Neuron (in vitro differentiated cells): ENCODE data around the gene CD164.

ENCODE experiments used
- H2AFZ ChIP-seq: one replicate; pipeline ENCODE4 v1.6.1; 2013; ENCODE audit warnings: low read depth, mild to moderate bottlenecking, inconsistent platforms, low read length, moderate library complexity
- H3K27me3 ChIP-seq: one replicate; pipeline ENCODE4 v1.6.1; 2013; ENCODE audit warnings: low read length; ENCODE audit not compliant: insufficient read depth
- H3K36me3 ChIP-seq: one replicate; pipeline ENCODE4 v1.6.1; 2013; ENCODE audit warnings: low read length; ENCODE audit not compliant: insufficient read depth
- H3K4me1 ChIP-seq: one replicate; pipeline ENCODE4 v1.6.1; 2013; ENCODE audit warnings: low read length; ENCODE audit not compliant: insufficient read depth
- H3K4me3 ChIP-seq: 2 replicates; pipeline ENCODE4 v1.5.1; 2013; ENCODE audit warnings: mild to moderate bottlenecking, low read length, moderate library complexity
- H3K9me3 ChIP-seq: one replicate; pipeline ENCODE4 v1.6.1; 2013; ENCODE audit warnings: low read length

The CD164 gene

GRCh38 chr6:109389650-109390274, 7.5 kb upstream of the CD164 start:
- H3K27me3 ChIP-seq: no peaks in the 10 kb centered on the region
- H3K4me3 ChIP-seq: no peak overlapping the region
- H2AFZ ChIP-seq: no peak overlapping the region
- no peaks in the 10 kb centered on the region for H3K4me1 ChIP-seq
- H3K36me3 ChIP-seq: no peaks in the 10 kb centered on the region
- H3K9me3 ChIP-seq: no peaks in the 10 kb centered on the region

- peaks cover 5% of the 10 kb centered on the region for H3K4me1 ChIP-seq
- H3K36me3 ChIP-seq: no peaks in the 10 kb centered on the region
- no peaks in the 10 kb centered on the region for H3K27me3 ChIP-seq
- no peak overlapping the region for H3K4me3 ChIP-seq
- no peak overlapping the region for H2AFZ ChIP-seq
- H3K9me3 ChIP-seq: no peaks in the 10 kb centered on the region
Observed at GRCh38 chr6:109388265-109388664, 6.0 kb upstream of the CD164 start.

- Histone ChIP-seq H3K4me3 (peak overlapping the region; percentile 82), H2AFZ (no peak overlapping the region), H3K9me3 (no peaks in the 10 kb centered on the region), H3K36me3 (peaks cover 5% of the 10 kb centered on the region), H3K27me3 (no peaks in the 10 kb centered on the region), H3K4me1 (peaks cover 23% of the 10 kb centered on the region)
Observed at GRCh38 chr6:109383438-109383940, 1.2 kb upstream of the CD164 start.

GRCh38 chr6:109382576-109383437, 540 bp upstream of the CD164 start:
- Histone ChIP-seq H2AFZ (peak overlapping the region; percentile 79), H3K9me3 (no peaks in the 10 kb centered on the region), H3K4me3 (peak overlapping the region; percentile 82), H3K4me1 (peaks cover 23% of the 10 kb centered on the region), H3K36me3 (peaks cover 10% of the 10 kb centered on the region), H3K27me3 (no peaks in the 10 kb centered on the region)

GRCh38 chr6:109381061-109381746, 1.1 kb downstream of the CD164 start:
- peaks cover 26% of the 10 kb centered on the region for H3K36me3 ChIP-seq
- H3K4me1 ChIP-seq: peaks cover 23% of the 10 kb centered on the region
- peak overlapping the region; percentile 82 for H3K4me3 ChIP-seq
- H3K9me3 ChIP-seq: no peaks in the 10 kb centered on the region
- H2AFZ ChIP-seq: peak overlapping the region; percentile 79
- no peaks in the 10 kb centered on the region for H3K27me3 ChIP-seq

GRCh38 chr6:109379711-109380110, 2.6 kb downstream of the CD164 start:
- H3K4me3 ChIP-seq: peak overlapping the region; percentile 82
- H3K4me1 ChIP-seq: peaks cover 23% of the 10 kb centered on the region
- peaks cover 40% of the 10 kb centered on the region for H3K36me3 ChIP-seq
- H2AFZ ChIP-seq: no peak overlapping the region
- no peaks in the 10 kb centered on the region for H3K27me3 ChIP-seq
- H3K9me3 ChIP-seq: no peaks in the 10 kb centered on the region

GRCh38 chr6:109377717-109378116, 4.5 kb downstream of the CD164 start:
- Histone ChIP-seq H3K27me3 (no peaks in the 10 kb centered on the region), H3K9me3 (no peaks in the 10 kb centered on the region), H3K4me3 (no peak overlapping the region), H3K36me3 (peaks cover 59% of the 10 kb centered on the region), H3K4me1 (peaks cover 18% of the 10 kb centered on the region), H2AFZ (no peak overlapping the region)

GRCh38 chr6:109374326-109374892, 7.9 kb downstream of the CD164 start:
- Histone ChIP-seq H2AFZ (no peak overlapping the region), H3K27me3 (no peaks in the 10 kb centered on the region), H3K9me3 (no peaks in the 10 kb centered on the region), H3K4me3 (no peak overlapping the region), H3K4me1 (peaks cover 4% of the 10 kb centered on the region), H3K36me3 (peaks cover 90% of the 10 kb centered on the region)

- Histone ChIP-seq H3K9me3 (no peaks in the 10 kb centered on the region), H3K4me1 (no peaks in the 10 kb centered on the region), H2AFZ (no peak overlapping the region), H3K4me3 (no peak overlapping the region), H3K27me3 (no peaks in the 10 kb centered on the region), H3K36me3 (peaks cover 90% of the 10 kb centered on the region)
Observed at GRCh38 chr6:109373762-109374161, 8.5 kb downstream of the CD164 start.

- H3K36me3 ChIP-seq: peaks cover 93% of the 10 kb centered on the region
Observed at GRCh38 chr6:109373331-109373730, 8.9 kb downstream of the CD164 start.

GRCh38 chr6:109372130-109372529, 10.1 kb downstream of the CD164 start:
- Histone ChIP-seq H3K36me3 (peaks cover 93% of the 10 kb centered on the region), H3K4me3 (no peak overlapping the region), H3K9me3 (no peaks in the 10 kb centered on the region), H3K27me3 (no peaks in the 10 kb centered on the region), H3K4me1 (no peaks in the 10 kb centered on the region), H2AFZ (no peak overlapping the region)

More at GRCh38 chr6:109373331-109373730, 8.9 kb downstream of the CD164 start:
- Histone ChIP-seq H3K9me3 (no peaks in the 10 kb centered on the region), H3K4me3 (no peak overlapping the region), H3K4me1 (no peaks in the 10 kb centered on the region), H3K27me3 (no peaks in the 10 kb centered on the region), H2AFZ (no peak overlapping the region)

- H3K4me3 ChIP-seq: no peak overlapping the region
- no peaks in the 10 kb centered on the region for H3K27me3 ChIP-seq
- no peaks in the 10 kb centered on the region for H3K9me3 ChIP-seq
- H3K36me3 ChIP-seq: peaks cover 91% of the 10 kb centered on the region
- H3K4me1 ChIP-seq: no peaks in the 10 kb centered on the region
- H2AFZ ChIP-seq: no peak overlapping the region
Observed at GRCh38 chr6:109370792-109371191, 11.5 kb downstream of the CD164 start.

GRCh38 chr6:109370336-109370735, 11.9 kb downstream of the CD164 start:
- peaks cover 89% of the 10 kb centered on the region for H3K36me3 ChIP-seq
- H3K27me3 ChIP-seq: no peaks in the 10 kb centered on the region

More at GRCh38 chr6:109370336-109370735, 11.9 kb downstream of the CD164 start:
- H2AFZ ChIP-seq: no peak overlapping the region
- H3K9me3 ChIP-seq: no peaks in the 10 kb centered on the region
- no peak overlapping the region for H3K4me3 ChIP-seq
- H3K4me1 ChIP-seq: no peaks in the 10 kb centered on the region
